HG03045 (cell line): Measurements from ENCODE around the gene MTCP1.

Experiments used
- ATAC-seq: cut with Tn5 transposase; IDR thresholded peaks from one replicate; pipeline ENCODE4 v1.9.1; 2021; ENCODE audit warnings: mild to moderate bottlenecking, moderate library complexity; ENCODE audit not compliant: unreplicated experiment

Gene MTCP1, protein sequence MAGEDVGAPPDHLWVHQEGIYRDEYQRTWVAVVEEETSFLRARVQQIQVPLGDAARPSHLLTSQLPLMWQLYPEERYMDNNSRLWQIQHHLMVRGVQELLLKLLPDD

DNA sequence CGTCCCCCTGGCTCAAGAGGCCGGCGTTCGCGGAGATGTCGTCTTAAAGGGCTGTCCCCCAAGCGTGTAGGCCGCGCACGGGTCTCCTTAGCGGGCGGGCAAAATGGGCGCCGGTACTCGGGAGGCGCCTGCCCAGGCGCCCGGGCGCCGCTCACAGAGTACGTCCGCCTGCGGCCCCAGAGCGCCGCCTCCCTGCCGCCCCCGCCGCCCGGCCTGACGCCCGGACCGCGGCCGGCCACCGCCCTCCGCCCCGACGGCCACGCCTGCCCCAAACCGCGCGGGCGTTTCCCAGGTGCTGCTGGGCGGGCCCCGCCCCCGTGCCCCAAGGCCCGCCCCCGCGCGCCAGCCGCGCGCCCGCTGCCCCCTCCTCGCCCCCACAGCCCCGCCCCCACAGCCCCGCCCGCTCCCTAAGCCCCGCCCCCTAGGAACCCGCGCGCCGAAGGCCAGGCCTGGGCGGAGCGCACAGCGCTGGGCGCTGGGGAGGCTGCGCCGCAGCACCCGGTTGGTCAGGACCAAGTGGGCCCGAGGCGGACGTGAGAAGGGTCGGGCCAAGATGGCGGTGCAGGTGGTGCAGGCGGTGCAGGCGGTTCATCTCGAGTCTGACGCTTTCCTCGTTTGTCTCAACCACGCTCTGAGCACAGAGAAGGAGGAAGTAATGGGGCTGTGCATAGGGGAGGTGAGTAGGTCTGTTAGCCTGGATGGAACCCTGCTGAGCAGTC lies at the start of gene MTCP1, which contains the start of the genes BRCC3 and CMC4:
TSS of gene MTCP1 (minus strand) at position 162 of the 719 bp plus-strand sequence. CDS start 5,126 bp downstream, outside the sequence.
TSS of gene BRCC3 (plus strand) at position 534 of the 719 bp plus-strand sequence. CDS start at position 554, 20 bp downstream.
TSS of gene CMC4 (minus strand) at position 162 of the 719 bp plus-strand sequence. CDS start 7,113 bp downstream, outside the sequence.
- peak; percentile 91 for ATAC-seq

DNA sequence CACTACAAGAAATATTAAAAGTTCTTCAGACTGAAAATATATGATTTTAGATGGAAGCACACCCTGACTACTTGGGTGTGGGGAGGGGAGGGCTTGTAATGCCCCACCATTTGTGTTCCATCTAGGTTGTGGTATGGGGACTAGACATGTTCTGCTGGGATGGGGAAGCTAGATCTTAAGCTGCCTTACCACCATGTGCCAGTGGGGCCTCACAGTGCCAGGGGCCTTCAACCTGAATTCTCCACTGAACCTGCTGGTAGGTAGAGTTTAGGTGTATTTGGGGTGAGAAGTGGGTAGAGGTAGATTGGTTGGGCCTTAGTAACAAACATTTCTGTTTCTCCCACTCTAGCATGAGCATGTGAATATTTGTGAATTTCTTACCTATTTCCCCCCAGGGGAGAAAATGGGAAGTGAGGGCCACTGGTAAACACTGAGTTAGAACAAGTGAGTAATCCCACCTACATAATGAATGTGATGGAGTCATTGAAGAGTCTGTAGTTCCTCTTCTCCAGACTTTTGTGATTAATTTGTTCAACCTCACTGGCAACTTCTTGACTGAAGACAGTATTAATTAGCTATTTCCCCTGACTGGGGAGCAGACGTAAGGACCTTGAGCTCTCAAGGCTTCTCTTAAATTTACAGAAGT lies 44.4 kb upstream of the MTCP1 start:
- no peak for ATAC-seq

DNA sequence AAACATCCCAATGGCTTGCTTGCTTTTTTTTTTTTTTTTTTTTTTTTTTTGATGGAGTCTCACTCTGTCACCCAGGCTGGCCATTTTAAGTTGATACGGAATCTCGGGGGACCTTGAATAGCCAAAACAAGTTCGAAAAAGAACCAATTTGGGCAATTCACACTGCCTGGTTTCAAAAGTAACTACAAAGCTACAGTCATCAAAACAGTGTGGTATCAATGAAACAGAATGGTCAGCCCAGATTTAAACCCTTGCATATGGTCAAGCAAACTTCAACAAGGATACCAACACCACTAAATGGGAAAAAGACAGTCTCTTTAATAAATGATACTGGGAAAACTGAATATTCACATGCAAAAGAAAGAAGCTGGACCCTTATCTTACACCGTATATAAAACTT lies 42.2 kb upstream of the MTCP1 start:
- no peak for ATAC-seq

DNA sequence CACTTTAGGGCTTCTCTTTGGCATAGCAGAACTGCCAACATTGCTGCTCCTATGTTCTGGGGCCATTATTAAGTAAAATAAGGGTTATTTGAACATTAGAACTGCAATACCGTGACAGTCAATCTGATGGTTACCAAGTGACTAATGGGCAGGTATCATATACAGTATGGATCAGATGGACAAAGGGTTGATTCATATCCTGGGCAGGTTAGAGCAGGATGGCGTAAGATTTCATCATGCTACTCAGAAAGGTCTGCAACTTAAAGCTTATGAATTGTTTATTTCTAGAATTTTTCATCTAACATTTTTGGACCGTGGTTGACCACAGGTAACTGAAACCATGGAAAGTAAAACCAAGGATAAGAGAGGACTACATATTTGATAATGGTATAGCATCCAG lies 41.2 kb upstream of the MTCP1 start:
- ATAC-seq, result no peak

DNA sequence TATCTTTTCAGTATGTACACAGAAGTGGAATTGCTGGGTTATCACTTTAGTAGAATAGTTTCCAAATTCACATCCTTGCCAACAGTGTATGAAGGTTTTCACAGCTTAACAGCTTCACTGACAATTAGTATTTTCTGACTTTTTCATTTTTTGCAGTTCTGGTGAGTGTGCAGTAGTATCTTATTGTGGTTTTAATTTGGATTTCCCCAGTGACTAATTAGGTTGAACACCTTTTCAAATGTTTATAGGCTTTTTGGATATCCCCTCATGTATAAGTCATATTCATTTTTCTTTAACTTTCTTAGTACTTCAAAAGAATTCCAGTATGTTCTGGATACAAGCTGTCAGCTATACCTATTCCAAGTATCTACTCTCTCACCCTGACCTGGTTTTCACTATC lies 37.5 kb upstream of the MTCP1 start:
- ATAC-seq, result no peak

DNA sequence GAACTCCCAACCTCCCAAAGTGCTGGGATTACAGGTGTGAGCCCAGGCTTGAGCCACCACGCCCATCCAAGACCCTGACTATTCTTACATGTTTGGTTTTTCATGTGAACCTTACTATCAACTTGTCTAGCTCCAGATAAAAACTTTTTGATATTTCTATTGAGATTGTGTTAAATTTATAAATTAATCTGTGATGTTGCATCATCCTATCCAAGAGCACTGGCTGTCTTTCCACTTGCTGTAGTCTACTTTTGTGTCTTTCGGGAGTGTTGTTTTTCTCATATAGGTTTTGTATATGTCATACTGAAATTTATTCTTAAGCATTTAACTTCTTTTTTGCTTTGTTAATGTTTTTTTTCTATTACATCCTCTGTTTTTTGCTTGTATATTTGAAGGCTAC lies 35.0 kb upstream of the MTCP1 start:
- ATAC-seq, result no peak

DNA sequence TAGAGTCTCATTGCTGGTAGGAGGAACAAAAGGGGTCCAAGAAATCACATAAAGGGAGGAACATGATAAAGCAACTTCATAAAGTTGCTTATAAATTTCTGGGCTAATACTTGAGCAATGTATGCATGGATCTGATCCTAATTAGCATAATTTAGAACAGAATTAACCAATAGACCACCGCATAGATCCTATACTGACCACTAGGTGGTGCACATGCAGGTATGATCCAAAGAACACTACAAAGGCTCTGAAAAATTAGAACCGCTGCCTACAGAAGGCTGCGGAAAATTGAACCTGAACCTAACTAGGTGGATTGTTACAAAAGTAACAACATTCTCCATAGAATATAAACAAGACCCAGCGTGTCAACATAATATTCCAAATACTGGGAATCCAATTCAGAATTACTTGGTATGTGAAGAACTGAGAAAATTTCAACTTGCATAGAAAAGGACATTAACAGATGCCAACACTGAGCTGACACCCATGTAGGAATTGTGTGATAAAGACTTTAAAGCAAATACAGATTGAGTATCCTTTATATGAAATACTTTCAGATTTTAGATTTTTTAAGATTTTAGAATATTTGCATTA lies 23.6 kb upstream of the MTCP1 start:
- no peak for ATAC-seq

DNA sequence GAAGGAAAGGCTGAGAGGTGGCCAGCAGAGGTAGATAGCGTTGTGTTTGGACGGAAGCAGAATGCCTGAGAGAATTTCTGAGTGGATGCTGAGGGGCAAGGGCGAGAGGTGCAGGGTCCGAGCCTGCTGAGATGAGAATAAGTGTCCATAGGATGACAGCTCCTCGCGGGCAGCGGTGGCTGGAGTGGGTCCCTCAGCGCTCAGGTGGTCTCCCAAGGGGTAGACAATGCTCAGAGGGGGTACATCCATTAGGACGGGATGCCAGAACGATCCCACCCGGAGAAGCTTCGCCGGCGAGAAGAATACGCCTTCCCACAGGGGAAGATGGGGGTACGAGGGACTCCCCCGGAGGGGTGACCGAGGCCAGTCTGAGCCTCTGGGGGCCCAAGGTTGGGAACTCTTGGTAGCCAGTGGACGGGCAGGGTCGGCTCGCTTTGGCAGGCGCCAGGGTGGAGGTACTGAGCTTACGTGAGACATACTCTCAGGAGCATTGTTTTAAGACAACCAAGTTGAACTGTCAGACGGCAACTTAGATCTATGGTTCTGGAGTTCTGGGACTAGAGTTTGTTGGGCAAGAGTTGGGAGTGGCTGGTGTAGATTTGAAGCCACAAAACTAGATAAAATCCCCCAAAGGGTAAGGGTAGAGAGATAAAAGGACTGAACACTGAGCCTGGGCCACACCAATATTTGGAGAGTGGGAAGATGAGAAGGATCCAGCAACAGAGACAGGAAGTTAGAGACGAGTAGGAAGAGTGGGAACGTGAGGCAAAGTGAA lies 16.2 kb upstream of the MTCP1 start:
- no peak for ATAC-seq

DNA sequence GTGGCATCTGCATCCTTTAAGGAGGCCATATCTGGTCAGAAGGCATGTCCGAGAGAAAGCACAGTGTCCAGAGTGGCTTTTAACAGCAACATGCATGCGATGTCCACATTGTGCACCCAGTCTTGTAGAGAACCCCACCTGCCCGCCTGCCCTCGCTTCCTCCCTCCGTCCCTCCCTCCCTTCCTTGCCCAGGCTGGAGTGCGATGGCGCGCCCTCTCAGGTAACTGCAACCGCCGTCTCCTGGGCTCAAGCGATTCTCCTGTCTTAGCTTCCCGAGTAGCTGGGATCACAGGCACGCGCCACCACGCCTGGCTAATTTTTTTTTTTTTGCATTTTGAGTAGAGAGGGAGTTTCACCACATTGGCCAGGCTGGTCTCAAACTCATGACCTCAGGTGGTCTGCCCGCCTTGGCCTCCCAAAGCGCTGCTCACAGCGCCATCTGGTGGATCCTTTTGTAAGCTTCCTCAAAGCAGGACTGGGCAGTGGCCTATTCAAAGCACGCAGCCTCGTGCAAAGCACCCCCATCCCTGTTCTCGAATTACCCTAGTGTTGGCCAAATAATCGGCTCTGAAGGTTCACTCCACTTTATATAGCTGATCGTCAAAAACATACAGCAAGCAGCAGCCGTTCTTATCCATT lies 15.4 kb upstream of the MTCP1 start:
- ATAC-seq, result no peak

DNA sequence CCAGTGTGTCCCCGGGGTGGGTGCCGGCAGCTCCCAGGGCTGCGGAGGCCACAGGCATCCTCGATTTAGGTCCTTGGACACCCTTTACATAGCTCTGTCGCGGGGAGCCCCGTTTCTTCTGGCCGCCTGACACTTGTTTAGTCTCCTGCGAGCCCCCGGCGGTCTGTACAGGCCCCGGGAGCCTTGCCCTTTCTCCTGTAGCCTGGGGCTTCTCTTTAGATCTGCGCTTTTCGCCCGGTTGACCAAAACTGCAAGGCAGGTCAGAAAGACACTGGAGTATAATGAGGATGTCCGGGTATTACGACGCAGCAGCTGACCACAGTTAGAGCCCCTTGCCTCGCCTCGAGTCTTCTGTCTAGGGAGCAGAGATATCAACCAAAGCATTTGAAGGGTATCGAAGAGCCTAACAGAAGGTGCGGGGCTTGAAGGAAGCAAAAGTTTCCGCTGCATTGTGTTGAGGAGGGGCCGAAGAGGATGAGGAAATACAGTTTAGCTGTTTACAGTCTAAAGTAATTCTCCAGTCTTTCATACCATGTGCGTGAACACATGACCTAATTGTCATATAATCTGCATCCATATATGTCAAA lies 851 bp upstream of the MTCP1 start:
- peak; percentile 12 for ATAC-seq

DNA sequence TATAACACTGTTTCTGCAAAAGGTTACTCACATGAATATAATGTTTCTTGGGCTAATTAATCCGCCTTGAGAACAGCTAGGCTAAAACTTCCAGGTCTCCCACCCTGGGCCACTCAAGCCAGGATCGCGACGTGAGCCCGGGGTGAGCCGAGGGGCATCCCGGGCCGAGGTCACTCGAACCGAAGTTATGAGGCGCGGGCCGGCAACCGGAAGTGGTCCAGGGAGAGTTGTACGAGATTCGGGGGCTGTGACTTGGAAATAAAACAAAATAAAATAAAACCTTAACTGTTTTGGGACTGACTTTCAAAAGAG lies 317 bp downstream of the MTCP1 start:
- ATAC-seq, result peak; percentile 25

DNA sequence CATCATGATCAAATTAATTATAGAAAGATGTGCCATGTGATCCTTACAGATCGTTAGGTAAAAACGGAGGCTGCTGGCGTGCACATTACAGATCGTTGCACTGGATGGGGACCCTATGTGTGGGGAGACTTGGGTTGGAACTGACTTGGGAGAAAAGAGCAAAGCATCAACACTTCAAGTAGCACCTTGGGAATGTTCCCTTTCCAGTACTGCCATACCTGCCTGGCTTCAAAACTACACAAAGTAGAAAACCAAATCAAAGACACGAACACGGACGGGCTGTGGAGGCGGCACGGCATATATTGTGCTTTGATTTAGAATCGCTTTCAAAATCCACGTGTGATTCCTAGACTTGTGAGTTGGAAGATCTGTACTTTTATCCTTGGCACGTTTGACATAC lies 898 bp downstream of the MTCP1 start:
- no peak for ATAC-seq

DNA sequence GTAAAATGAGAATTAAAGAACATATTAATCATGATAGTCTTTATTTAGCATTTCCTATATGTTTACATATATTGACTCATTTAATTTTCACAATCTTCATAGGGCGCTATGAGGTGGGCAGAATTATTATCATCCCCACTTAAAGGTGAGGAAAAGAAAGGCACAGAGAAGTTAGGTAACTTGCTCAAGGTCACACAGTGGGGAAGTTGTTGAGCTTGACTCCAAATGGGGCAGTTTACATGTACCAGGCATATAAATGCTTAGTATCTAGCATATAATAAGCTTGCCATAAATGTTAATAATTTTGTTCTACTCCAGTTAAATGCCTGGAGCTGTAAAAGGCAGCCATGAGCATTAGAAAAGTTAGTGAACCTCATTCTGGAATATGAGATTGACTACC lies 1.5 kb downstream of the MTCP1 start:
- no peak for ATAC-seq

DNA sequence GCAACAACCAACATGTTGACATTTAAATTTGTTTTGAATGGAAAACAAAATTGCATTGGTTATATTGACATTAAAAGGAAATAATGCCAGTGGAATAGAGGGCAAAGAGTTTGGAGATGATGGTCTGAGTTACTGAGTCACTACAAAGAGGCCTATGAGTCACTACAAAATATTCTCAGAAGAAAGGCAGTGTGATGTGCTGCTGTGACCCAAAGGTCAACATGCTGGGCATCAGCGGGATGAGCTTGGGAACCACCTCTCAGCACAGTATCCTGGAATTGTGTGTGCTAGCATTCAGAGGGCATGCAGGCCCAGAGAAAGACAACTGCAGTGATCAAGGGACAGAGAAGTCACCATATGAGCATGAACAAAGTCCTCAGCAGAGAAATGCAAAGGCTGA lies 2.8 kb downstream of the MTCP1 start:
- ATAC-seq, result no peak

DNA sequence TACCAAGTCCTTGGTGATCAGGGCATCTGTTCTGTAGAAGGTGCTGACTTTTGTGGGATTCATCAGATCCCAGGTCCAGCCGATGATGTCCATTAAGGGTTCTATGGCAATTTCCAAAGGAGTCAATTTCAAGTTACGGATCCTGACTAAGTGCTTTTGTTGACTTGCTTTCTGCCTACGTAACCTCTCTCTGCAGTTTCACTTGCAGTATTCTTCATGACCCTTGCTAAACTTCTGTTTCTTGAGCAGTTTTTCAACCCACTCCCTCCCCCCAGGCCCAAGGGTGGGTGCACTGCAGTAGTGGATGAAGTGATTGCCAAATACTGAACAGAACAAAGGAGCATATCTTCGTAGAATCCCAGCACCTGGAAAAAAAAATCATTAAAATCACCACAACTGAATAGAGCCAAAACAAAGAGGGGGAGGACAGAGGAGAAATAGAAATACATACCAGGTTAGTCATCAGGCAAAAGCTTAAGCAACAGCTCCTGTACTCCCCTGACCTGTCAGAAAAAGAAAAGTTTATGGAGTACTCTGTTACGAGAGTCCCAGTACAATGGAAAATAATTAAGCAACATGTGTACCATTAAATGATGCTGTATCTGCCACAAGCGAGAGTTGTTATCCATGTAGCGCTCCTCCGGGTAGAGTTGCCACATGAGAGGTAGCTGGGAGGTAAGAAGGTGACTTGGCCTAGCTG lies 5.8 kb downstream of the MTCP1 start:
- ATAC-seq, result no peak

DNA sequence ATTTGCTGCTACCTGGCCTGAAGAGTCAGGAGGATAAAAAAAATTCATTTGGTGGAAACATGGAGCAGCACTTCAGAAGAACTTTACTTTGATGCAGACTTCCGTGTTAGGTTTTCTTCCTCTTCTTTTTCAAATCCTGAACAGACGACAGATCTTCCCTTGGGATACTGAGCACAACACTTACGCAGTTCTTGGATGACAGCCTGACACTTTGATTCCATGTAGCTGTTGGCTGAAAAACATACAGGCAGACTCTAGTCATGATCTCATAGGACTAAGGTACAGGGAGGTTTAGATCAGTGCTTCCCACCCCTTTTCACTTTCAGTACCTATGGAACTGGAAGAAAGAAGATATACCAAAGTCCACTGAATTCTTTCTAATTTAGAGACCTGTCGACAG lies 9.2 kb downstream of the MTCP1 start:
- no peak for ATAC-seq

DNA sequence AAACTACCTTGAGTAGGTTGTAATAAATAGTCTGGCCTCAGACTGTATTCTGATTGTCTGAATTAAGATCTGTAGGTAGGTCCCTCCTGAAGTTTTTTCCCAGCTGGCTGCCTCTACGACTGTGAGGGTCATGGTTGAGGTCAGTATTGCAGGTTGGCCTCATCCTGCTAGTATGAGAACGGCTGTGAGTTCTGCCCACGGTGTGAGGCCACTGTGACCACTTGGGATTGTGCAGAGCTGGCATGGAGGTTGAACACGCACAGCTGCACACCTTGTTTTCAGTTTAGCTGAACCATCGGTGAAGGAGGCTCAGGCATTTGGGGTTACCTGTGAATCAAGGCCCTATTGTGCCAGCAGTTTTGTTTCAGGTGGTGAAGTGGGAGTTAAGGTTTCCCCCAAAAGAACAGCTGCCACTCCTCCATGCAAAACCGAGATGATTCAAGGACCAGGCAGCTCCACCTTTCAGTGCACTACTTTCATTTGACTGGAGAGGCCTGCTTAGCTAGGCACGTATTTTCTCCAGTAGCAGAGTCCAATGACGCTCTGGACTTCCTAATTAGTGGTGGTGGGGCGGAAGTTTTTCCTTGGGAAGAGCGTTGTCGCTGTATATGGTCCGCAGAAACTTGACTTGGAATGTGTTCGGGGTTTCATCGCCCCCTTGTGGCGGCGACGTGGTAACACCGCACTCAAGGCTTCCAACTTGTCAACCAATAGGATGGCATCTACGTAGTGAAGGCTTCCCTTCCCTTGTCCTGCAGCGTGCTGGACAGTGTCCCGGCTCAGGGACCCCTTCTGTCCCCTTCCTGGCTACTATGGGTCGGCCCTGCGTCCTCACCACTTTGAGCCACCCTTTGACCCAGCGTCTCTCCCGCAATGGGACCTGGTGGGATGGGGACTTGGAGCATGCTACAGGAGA lies 13.8 kb downstream of the MTCP1 start:
- ATAC-seq, result peak; percentile 67

DNA sequence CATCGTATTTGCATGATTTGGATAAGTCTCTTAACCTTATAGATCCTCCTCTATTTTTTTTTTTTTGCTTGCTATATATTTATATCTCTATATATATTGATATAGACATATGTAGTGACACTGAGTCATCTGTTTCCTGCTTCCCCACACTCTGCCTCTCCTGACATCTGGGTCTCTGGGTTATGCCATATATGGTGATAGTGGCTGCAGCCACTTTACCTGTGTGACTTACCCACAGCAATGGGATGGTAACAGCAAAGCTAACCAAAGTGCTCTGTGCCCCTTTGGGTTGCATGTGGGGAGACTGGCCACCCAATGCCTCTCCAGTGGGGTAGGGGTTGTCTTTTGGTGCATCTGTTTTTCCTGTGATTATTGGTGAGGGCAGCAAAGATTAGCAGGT lies 14.5 kb downstream of the MTCP1 start:
- ATAC-seq, result no peak

DNA sequence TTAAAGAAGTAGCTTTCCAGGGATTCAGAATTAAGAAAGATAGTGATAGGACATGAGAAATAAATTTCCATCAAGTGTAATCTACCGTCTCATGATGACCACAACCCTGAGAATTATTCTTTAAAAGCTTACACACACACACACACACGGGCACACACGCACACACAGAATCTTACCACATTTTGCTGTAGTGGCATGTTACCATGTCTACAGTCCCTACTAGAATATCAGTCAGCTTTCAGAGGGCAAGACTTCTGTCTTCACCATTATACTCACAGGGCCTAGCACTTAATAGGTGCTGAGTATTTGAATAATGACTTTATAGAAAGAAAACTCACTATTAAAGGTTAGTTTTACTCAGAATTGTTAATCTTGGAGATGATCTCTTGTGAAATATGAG lies 15.4 kb downstream of the MTCP1 start:
- ATAC-seq, result no peak
